Suppressor macrophage (primary cell): ENCODE results near the gene TNFRSF19.

ENCODE experiments used
- DNase-seq, 4 experiments: peaks; one replicate each; pipeline ENCODE4 v3.0.0-alpha.2; 2020 to 2022

The TNFRSF19 gene

GRCh38 chr13:23608701-23609413 is 38.6 kb downstream of the TNFRSF19 start:
- DNase-seq = peak; percentile 48 to 67 (median 64)

GRCh38 chr13:23609414-23609760 is 39.2 kb downstream of the TNFRSF19 start:
- DNase-seq = peak in 3 of 4 experiments; percentile 9 to 28 (median 11)

GRCh38 chr13:23609874-23610576 is 39.8 kb downstream of the TNFRSF19 start:
- DNase-seq = peak in 1 of 4 experiments; percentile 29

- DNase-seq = peak; percentile 20 to 53 (median 42)
Observed at GRCh38 chr13:23610966-23611491, 40.8 kb downstream of the TNFRSF19 start.

- no peak for DNase-seq
Observed at GRCh38 chr13:23612182-23612581, 42.0 kb downstream of the TNFRSF19 start.

- DNase-seq = no peak
Observed at GRCh38 chr13:23612731-23613130, 42.5 kb downstream of the TNFRSF19 start.

GRCh38 chr13:23613596-23613995 is 43.4 kb downstream of the TNFRSF19 start:
- DNase-seq = no peak

- DNase-seq = no peak
Observed at GRCh38 chr13:23615395-23616081, 45.3 kb downstream of the TNFRSF19 start.

- DNase-seq = no peak
Observed at GRCh38 chr13:23616228-23616627, 46.0 kb downstream of the TNFRSF19 start.

GRCh38 chr13:23617551-23618024 is 47.4 kb downstream of the TNFRSF19 start:
- no peak for DNase-seq

- no peak for DNase-seq
Observed at GRCh38 chr13:23618341-23618740, 48.1 kb downstream of the TNFRSF19 start.

GRCh38 chr13:23619068-23619855 is 49.0 kb downstream of the TNFRSF19 start:
- no peak for DNase-seq

- no peak for DNase-seq
Observed at GRCh38 chr13:23620211-23620610, 50.0 kb downstream of the TNFRSF19 start.

- DNase-seq = no peak
Observed at GRCh38 chr13:23620613-23621315, 50.6 kb downstream of the TNFRSF19 start.

GRCh38 chr13:23621316-23621645 is 51.1 kb downstream of the TNFRSF19 start:
- DNase-seq = peak; percentile 13 to 59 (median 40)

GRCh38 chr13:23622985-23623384 is 52.8 kb downstream of the TNFRSF19 start:
- no peak for DNase-seq

GRCh38 chr13:23623394-23623793 is 53.2 kb downstream of the TNFRSF19 start:
- no peak for DNase-seq

- no peak for DNase-seq
Observed at GRCh38 chr13:23626700-23627099, 56.5 kb downstream of the TNFRSF19 start.

- DNase-seq = no peak
Observed at GRCh38 chr13:23627410-23627809, 57.2 kb downstream of the TNFRSF19 start.

- DNase-seq = no peak
Observed at GRCh38 chr13:23628250-23628649, 58.0 kb downstream of the TNFRSF19 start.

GRCh38 chr13:23628765-23629565 is 58.8 kb downstream of the TNFRSF19 start:
- DNase-seq = no peak
